GM12864 (cell line): Measurements from ENCODE around the gene KMT2E.
"Not testable (repeated sequence)": the region's sequence is repeated elsewhere in the genome, so short reads cannot be mapped to it uniquely, and the experiment has no call there.

ENCODE experiments used
- DNase-seq: peaks from one replicate; pipeline ENCODE4 v3.0.0-alpha.2; 2011; ENCODE audit warnings: low read depth
- H3K4me3 ChIP-seq: 2 replicates; pipeline ENCODE4 v1.5.1; 2011; ENCODE audit warnings: mild to moderate bottlenecking, low read depth, low read length, control low read depth
- CTCF ChIP-seq: IDR thresholded peaks from 2 replicates; pipeline ENCODE4 v1.5.1; 2011; ENCODE audit warnings: low read depth, mild to moderate bottlenecking, moderate library complexity, low read length, control low read depth, inconsistent platforms; ENCODE audit errors: missing control alignments

KMT2E gene

GRCh38 chr7:105046414-105046813, 32.4 kb downstream of the KMT2E start:
- no peak for DNase-seq
- TF ChIP-seq CTCF: no peak
- no peak overlapping the region for H3K4me3 ChIP-seq

GRCh38 chr7:105047932-105048331, 33.9 kb downstream of the KMT2E start:
- TF ChIP-seq CTCF: no peak
- no peak overlapping the region for H3K4me3 ChIP-seq
- DNase-seq: no peak

GRCh38 chr7:105050493-105050892, 36.5 kb downstream of the KMT2E start:
- no peak for DNase-seq
- no peak overlapping the region for H3K4me3 ChIP-seq
- no peak for TF ChIP-seq CTCF

- H3K4me3 ChIP-seq, DNase-seq: not testable (repeated sequence)
Observed at GRCh38 chr7:105050899-105051298, 36.9 kb downstream of the KMT2E start.

GRCh38 chr7:105055084-105055483, 41.1 kb downstream of the KMT2E start:
- H3K4me3 ChIP-seq: no peak overlapping the region
- DNase-seq: no peak
- no peak for TF ChIP-seq CTCF

GRCh38 chr7:105055621-105056020, 41.6 kb downstream of the KMT2E start:
- no peak overlapping the region for H3K4me3 ChIP-seq
- TF ChIP-seq CTCF: no peak
- DNase-seq: no peak

GRCh38 chr7:105057472-105057871, 43.5 kb downstream of the KMT2E start:
- H3K4me3 ChIP-seq: no peak overlapping the region
- DNase-seq: no peak
- TF ChIP-seq CTCF: no peak

GRCh38 chr7:105060437-105060836, 46.4 kb downstream of the KMT2E start:
- H3K4me3 ChIP-seq: no peak overlapping the region
- DNase-seq: no peak
- TF ChIP-seq CTCF: no peak
